ENCODE results near the gene CD164L2. TPM values are rescaled to one million over a fixed set of nuclear protein-coding genes. Genes with fewer than 3 reads are reported as not detected.
A peak's percentile ranks its signal among the peaks of the same experiment; 100 is the strongest.

Gene CD164L2
- total RNA-seq, 4 donors from 2014 or later, result not detected

GRCh38 chr1:27348861-27349783 is 34.0 kb downstream of the CD164L2 start:
- intact Hi-C loops (cut with DNase I; ENCODE audit: low total_unique reads), result no loop called here
- WGBS, 2 donors (ENCODE audit: low coverage in 1 of 2), result 35 to 90% methylated on average over 2 to 45 of the region's 51 CpGs
- in situ Hi-C loops (cut with MboI; ENCODE audit: low pct_ligation_motif_present in 1 of 4, low pct_unique_long_range_greater_than_20kb in 1 of 4, low sequenced_read_pairs in 3 of 4), result no loop called here
- no peaks in the 10 kb centered on the region for H3K27me3 ChIP-seq
- peak overlapping the region; percentile 2 to 55 (median 7) for H3K27ac ChIP-seq
- peak overlapping the region; percentile 25 to 56 (median 37) for H3K4me3 ChIP-seq
- H3K4me1 ChIP-seq, result peaks cover 15 to 30% (median 26%) of the 10 kb centered on the region in 4 donors
- no peaks in the 10 kb centered on the region for H3K36me3 ChIP-seq
- TF ChIP-seq POLR2AphosphoS5 (IDR thresholded peaks at IDR 0.05), result no peak
- TF ChIP-seq CTCF (IDR thresholded peaks at IDR 0.05), result no peak
- no peak for TF ChIP-seq EP300 (IDR thresholded peaks at IDR 0.05; ENCODE audit: low read depth)
- no peak for TF ChIP-seq POLR2A (IDR thresholded peaks at IDR 0.05)
- no peaks in the 10 kb centered on the region for H3K9me3 ChIP-seq
- DNase-seq, result peak; percentile 73

GRCh38 chr1:27346991-27347624 is 36.0 kb downstream of the CD164L2 start:
- Histone ChIP-seq H3K9me3 (no peaks in the 10 kb centered on the region), H3K4me3 (no peak overlapping the region), H3K27ac (no peak overlapping the region), H3K4me1 (peaks cover 15 to 35% (median 28%) of the 10 kb centered on the region in 4 donors), H3K27me3 (no peaks in the 10 kb centered on the region), H3K36me3 (no peaks in the 10 kb centered on the region)
- intact Hi-C loops (cut with DNase I; ENCODE audit: low total_unique reads) (no loop called here), in situ Hi-C loops (cut with MboI; ENCODE audit: low pct_ligation_motif_present in 1 of 4, low pct_unique_long_range_greater_than_20kb in 1 of 4, low sequenced_read_pairs in 3 of 4) (no loop called here)
- no peak for TF ChIP-seq CTCF (IDR thresholded peaks at IDR 0.05)
- no peak for TF ChIP-seq POLR2A (IDR thresholded peaks at IDR 0.05)
- no peak for TF ChIP-seq EP300 (IDR thresholded peaks at IDR 0.05; ENCODE audit: low read depth)
- TF ChIP-seq POLR2AphosphoS5 (IDR thresholded peaks at IDR 0.05), result no peak
- 83 to 90% methylated on average over 1 to 14 of the region's 14 CpGs for WGBS, 2 donors (ENCODE audit: low coverage in 1 of 2)
- no peak for DNase-seq

- H3K4me3 ChIP-seq, result no peak overlapping the region
- no peak for DNase-seq
- H3K4me1 ChIP-seq, result peaks cover 15 to 36% (median 31%) of the 10 kb centered on the region in 4 donors
- H3K36me3 ChIP-seq, result no peaks in the 10 kb centered on the region
- whole genome bisulfite sequencing, 2 donors (ENCODE audit: low coverage in 1 of 2), result 88% methylated on average over 3 to 8 of the region's 8 CpGs
- H3K9me3 ChIP-seq, result no peaks in the 10 kb centered on the region
- intact Hi-C loops (cut with DNase I; ENCODE audit: low total_unique reads) (no loop called here), in situ Hi-C loops (cut with MboI; ENCODE audit: low pct_ligation_motif_present in 1 of 4, low pct_unique_long_range_greater_than_20kb in 1 of 4, low sequenced_read_pairs in 3 of 4) (no loop called here)
- TF ChIP-seq POLR2A (IDR thresholded peaks at IDR 0.05), result no peak
- no peak for TF ChIP-seq EP300 (IDR thresholded peaks at IDR 0.05; ENCODE audit: low read depth)
- no peak for TF ChIP-seq POLR2AphosphoS5 (IDR thresholded peaks at IDR 0.05)
- no peak for TF ChIP-seq CTCF (IDR thresholded peaks at IDR 0.05)
- H3K27me3 ChIP-seq, result no peaks in the 10 kb centered on the region
- H3K27ac ChIP-seq, result no peak overlapping the region
Observed at GRCh38 chr1:27346357-27346756, 36.8 kb downstream of the CD164L2 start.

GRCh38 chr1:27345272-27345671 is 37.9 kb downstream of the CD164L2 start:
- in situ Hi-C loops (cut with MboI; ENCODE audit: low pct_ligation_motif_present in 1 of 4, low pct_unique_long_range_greater_than_20kb in 1 of 4, low sequenced_read_pairs in 3 of 4), result no loop called here

More at GRCh38 chr1:27345272-27345671, 37.9 kb downstream of the CD164L2 start:
- DNase-seq, result no peak
- Histone ChIP-seq H3K27me3 (no peaks in the 10 kb centered on the region), H3K4me3 (no peak overlapping the region), H3K4me1 (peaks cover 7 to 30% (median 23%) of the 10 kb centered on the region in 4 donors), H3K36me3 (no peaks in the 10 kb centered on the region), H3K9me3 (no peaks in the 10 kb centered on the region), H3K27ac (no peak overlapping the region)
- 88% methylated on average over 11 of the region's 12 CpGs; no CpG with 5 or more reads in 1 of the 2 donors for WGBS, 2 donors (ENCODE audit: low coverage in 1 of 2)
- TF ChIP-seq EP300 (IDR thresholded peaks at IDR 0.05; ENCODE audit: low read depth) (no peak), POLR2AphosphoS5 (IDR thresholded peaks at IDR 0.05) (no peak), POLR2A (IDR thresholded peaks at IDR 0.05) (no peak), CTCF (IDR thresholded peaks at IDR 0.05) (no peak)
- intact Hi-C loops (cut with DNase I; ENCODE audit: low total_unique reads), result no loop called here

Measured in transverse colon (tissue), 4 donors.